PC-3 (cell line): Measurements from ENCODE around the gene NKX2-3.

Source experiments
- CTCF ChIP-seq: fragments of 300-600 bp; sonication (generic); conservative IDR thresholded peaks from 2 replicates; pipeline ENCODE4 v1.5.1; 2017; ENCODE audit warnings: antibody characterized with exemption, low read depth, mild to moderate bottlenecking, low read length
- EZH2 ChIP-seq: fragments of 300-600 bp; sonication (generic); IDR thresholded peaks from one replicate; pipeline ENCODE4 v1.6.1; 2017; ENCODE audit warnings: antibody characterized with exemption, mild to moderate bottlenecking, low read length; ENCODE audit not compliant: unreplicated experiment
- EZH2phosphoT487 ChIP-seq: fragments of 300-600 bp; sonication (generic); IDR thresholded peaks from 2 replicates; pipeline ENCODE4 v1.6.1; 2018; ENCODE audit warnings: mild to moderate bottlenecking, antibody characterized with exemption, low read length, borderline replicate concordance

GRCh38 chr10:99534939-99535763 lies 2.4 kb downstream of the NKX2-3 start:
- TF ChIP-seq CTCF, result no peak
- 0 out of 2 replicates have a peak, but pooled peaks have one; percentile 37 for TF ChIP-seq EZH2phosphoT487
- no peak for TF ChIP-seq EZH2
